Heart left ventricle (tissue), 16 donors: ENCODE measurements around the gene KIF26A. TPM values are rescaled to one million over a fixed set of nuclear protein-coding genes. Genes with fewer than 3 reads are reported as not detected.

ENCODE experiments used
- ATAC-seq, 4 donors: fragments of 200-7000 bp; cut with Tn5 transposase; one replicate each; pipeline ENCODE4 v1.9.1; 2020 to 2022; ENCODE audit warnings: moderate library complexity in 4 of 4, mild to moderate bottlenecking in 3 of 4, moderate number of reproducible peaks in 1 of 4
- DNase-seq, 5 donors: peaks; one replicate each; pipeline ENCODE4 v3.0.0-alpha.2; 2020
- H3K27ac ChIP-seq, 12 donors: fragments of 200-600 bp; sonication (generic) in 4 of 12; one replicate each; pipeline versions ENCODE4 v1.5.0 to v1.8.0; 2016 to 2022; ENCODE audit warnings: mild to moderate bottlenecking in 2 of 12
- H3K27me3 ChIP-seq, 9 donors: fragments of 200-600 bp; sonication (generic) in 2 of 9; one replicate each; pipeline versions ENCODE4 v1.5.1 to v1.8.0; 2016 to 2022; ENCODE audit warnings: mild to moderate bottlenecking in 3 of 9
- H3K36me3 ChIP-seq, 9 donors: fragments of 200-600 bp; sonication (generic) in 2 of 9; one replicate each; pipeline versions ENCODE4 v1.5.0 to v1.8.0; 2018 to 2022; ENCODE audit warnings: mild to moderate bottlenecking in 2 of 9
- H3K4me1 ChIP-seq, 12 donors: fragments of 200-600 bp; sonication (generic) in 4 of 12; one replicate each; pipeline versions ENCODE4 v1.5.0 to v1.8.0; 2016 to 2022; ENCODE audit warnings: mild to moderate bottlenecking in 3 of 12
- H3K4me3 ChIP-seq, 12 donors: fragments of 200-600 bp; sonication (generic) in 4 of 12; one replicate each; pipeline versions ENCODE4 v1.5.0 to v1.8.0; 2017 to 2022; ENCODE audit warnings: mild to moderate bottlenecking in 9 of 12, moderate library complexity in 4 of 12
- H3K9me3 ChIP-seq, 12 donors: fragments of 200-600 bp; sonication (generic) in 4 of 12; one replicate each; pipeline versions ENCODE4 v1.5.0 to v1.8.0; 2016 to 2022; ENCODE audit warnings: mild to moderate bottlenecking in 1 of 12
- CTCF ChIP-seq, 12 donors: fragments of 200-600 bp; sonication (generic) in 4 of 12; IDR thresholded peaks; one replicate each; pipeline versions ENCODE4 v1.5.0 to v1.8.0; 2018 to 2022; ENCODE audit warnings: antibody characterized with exemption in 12 of 12, mild to moderate bottlenecking in 5 of 12
- POLR2A ChIP-seq, 2 donors: fragments of 450-650 bp; IDR thresholded peaks; one replicate each; pipeline ENCODE4 v1.6.1; 2017; ENCODE audit warnings: antibody characterized with exemption in 2 of 2, mild to moderate bottlenecking in 2 of 2, moderate library complexity in 2 of 2
- WGBS, 4 donors: extraction: QIAGEN DNeasy Blood & Tissue Kit in 2 of 4; methylation state at CpG; one replicate each; pipeline versions ENCODE4 v1.1.5 to v1.1.7; 2013 to 2018; 5-methylcytosine and 5-hydroxymethylcytosine counted together
- intact Hi-C, 10 donors: fragments of 100-400 bp; cut with DNase I; formaldehyde crosslinking; loops; one replicate each; pipeline versions ENCODE4 v1.11.1 to v1.14.2; 2022
- polyA plus RNA-seq, 2 donors: library from polyadenylated mRNA; stranded (reverse); fragments of 200-250 nt; gene quantifications; one replicate each; pipeline ENCODE4 v1.2.3, GENCODE V29; 2013
- total RNA-seq, 9 donors: library from RNA; depleted of rRNA in 2 of 9; stranded (reverse); fragments of >200 nt in 2 of 9; fragmentation: NEBNext Ultra II Directional in 3 of 9; extraction: Animal tissue kit (Norgen Biotek cat#: 25700) in 3 of 9; gene quantifications; one replicate each; pipeline versions ENCODE4 v1.1.0 to v1.2.4, GENCODE V29; 2016 to 2023
- donor health status: ischemic (EF 13 %, LVEDD 7.1; RV severe dilation, severe dysfunction).
- donor health status: healthy with polysubstance abuse.
- donor health status: DM: no; HTN: yes; CAD: no.
- donor health status: DM: no; HTN: no; CAD: no.
- donor health status: ischemic (EF 25% LVEDD 6.9; RV normal size, moderate dysfunction).
- donor health status: ischemic (EF 25% LVEDD 5.7; RV mildly dilated, moderate dysfunction).
- donor health status: healthy.
- donor health status: DM: yes; HTN: yes; CAD: no.
- donor health status: ischemic (EF 35%, LVEDD 5.7; RV mildly dilated, moderate dysfunction).
- donor health status: nonischemic (EF 11% LVEDD 7.7; RV severe dilation, severe dysfunction).
- donor health status: DM: yes; HTN: yes; CAD: no.
- donor health status: PGD.
- donor health status: ischemic (EF 29% LVEDD 5.4; RV normal size, mild dysfunction).
- donor health status: nonischemic (EF 23%, LVEDD 6.1; RV moderate dilation, normal function).

KIF26A gene
- total and polyA plus RNA-seq, 11 donors, result 4.9 to 12.6 (median 7.8) TPM

GRCh38 chr14:104118006-104118844, 20.2 kb upstream of the KIF26A start:
- 52 to 64% (median 62%) methylated on average over 20 to 30 of the region's 30 CpGs for WGBS, 4 donors
- ATAC-seq (no peak), DNase-seq (peak in 3 of 5 donors; percentile 14 to 54 (median 19))
- peaks cover 0 to 18% (median 4%) of the 10 kb centered on the region in 12 donors for H3K4me1 ChIP-seq
- H3K4me3 ChIP-seq, result peak overlapping the region in 1 of 12 donors; percentile 13
- peaks cover 19 to 81% (median 39%) of the 10 kb centered on the region in 9 donors for H3K27me3 ChIP-seq
- intact Hi-C loops, result no loop called here
- H3K9me3 ChIP-seq, result peaks cover 0 to 5% (median 0%) of the 10 kb centered on the region in 12 donors
- H3K36me3 ChIP-seq, result no peaks in the 10 kb centered on the region
- H3K27ac ChIP-seq, result no peak overlapping the region
- TF ChIP-seq POLR2A (IDR thresholded peaks at IDR 0.05) (no peak), CTCF (IDR thresholded peaks at IDR 0.05) (no peak)

GRCh38 chr14:104119119-104119487, 19.3 kb upstream of the KIF26A start:
- no peaks in the 10 kb centered on the region for H3K36me3 ChIP-seq
- no peak overlapping the region for H3K27ac ChIP-seq
- DNase-seq (peak in 2 of 5 donors; percentile 6 to 11), ATAC-seq (no peak)
- TF ChIP-seq CTCF (IDR thresholded peaks at IDR 0.05) (no peak), POLR2A (IDR thresholded peaks at IDR 0.05) (no peak)
- peaks cover 19 to 72% (median 39%) of the 10 kb centered on the region in 9 donors for H3K27me3 ChIP-seq
- H3K4me1 ChIP-seq, result peaks cover 0 to 18% (median 4%) of the 10 kb centered on the region in 12 donors
- intact Hi-C loops, result no loop called here
- no peak overlapping the region for H3K4me3 ChIP-seq
- peaks cover 0 to 13% (median 6%) of the 10 kb centered on the region in 12 donors for H3K9me3 ChIP-seq
- WGBS, 4 donors, result 62 to 70% (median 64%) methylated on average over 2 to 3 of the region's 3 CpGs

GRCh38 chr14:104119488-104120251, 18.7 kb upstream of the KIF26A start:
- peak in 3 of 5 donors; percentile 5 to 35 (median 18) for DNase-seq
- no peak overlapping the region for H3K4me3 ChIP-seq
- peaks cover 19 to 68% (median 39%) of the 10 kb centered on the region in 9 donors for H3K27me3 ChIP-seq
- intact Hi-C loops, result no loop called here
- H3K9me3 ChIP-seq, result peaks cover 0 to 19% (median 12%) of the 10 kb centered on the region in 12 donors
- no peak for TF ChIP-seq POLR2A (IDR thresholded peaks at IDR 0.05)
- no peak for TF ChIP-seq CTCF (IDR thresholded peaks at IDR 0.05)
- 62 to 72% (median 67%) methylated on average over 11 to 18 of the region's 18 CpGs for whole genome bisulfite sequencing, 4 donors
- peaks cover 0 to 18% (median 4%) of the 10 kb centered on the region in 12 donors for H3K4me1 ChIP-seq
- ATAC-seq, result no peak
- no peaks in the 10 kb centered on the region for H3K36me3 ChIP-seq
- no peak overlapping the region for H3K27ac ChIP-seq

DNA sequence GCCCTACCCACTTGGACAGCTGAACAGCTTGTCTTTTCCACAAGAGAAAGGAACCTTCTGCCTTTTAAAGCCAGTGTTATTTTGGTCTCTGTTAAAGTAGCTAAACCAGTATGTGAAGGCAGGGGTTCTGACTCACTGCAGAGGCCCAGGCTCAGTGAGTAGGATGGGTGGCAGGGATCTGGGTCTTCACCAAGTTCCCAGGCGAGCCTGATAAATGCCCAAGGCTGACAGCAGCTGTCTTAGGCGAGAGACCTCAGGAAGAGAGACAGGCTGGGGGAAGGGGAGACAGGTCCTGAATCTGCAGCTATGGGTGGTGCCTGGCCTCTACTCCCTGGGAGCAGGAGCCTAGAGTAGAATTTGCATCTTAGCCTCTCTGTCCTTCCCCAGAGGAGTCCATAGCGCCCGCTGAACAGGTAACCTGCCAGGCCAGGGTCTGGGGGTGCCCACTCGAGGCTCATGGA, 18.1 kb upstream of the KIF26A start:
- Histone ChIP-seq H3K36me3 (no peaks in the 10 kb centered on the region), H3K4me1 (peaks cover 0 to 18% (median 4%) of the 10 kb centered on the region in 12 donors), H3K27me3 (peaks cover 19 to 68% (median 39%) of the 10 kb centered on the region in 9 donors), H3K9me3 (peaks cover 0 to 25% (median 17%) of the 10 kb centered on the region in 12 donors), H3K4me3 (no peak overlapping the region), H3K27ac (no peak overlapping the region)
- TF ChIP-seq POLR2A (IDR thresholded peaks at IDR 0.05) (no peak), CTCF (IDR thresholded peaks at IDR 0.05) (no peak)
- peak in 3 of 5 donors; percentile 14 to 26 (median 16) for DNase-seq
- WGBS, 4 donors, result 76 to 85% (median 82%) methylated on average over 5 of the region's 5 CpGs
- no peak for ATAC-seq
- intact Hi-C loops, result no loop called here
